H1 (cell line): Measurements from ENCODE around the gene SERPINB6. TPM values are rescaled to one million over a fixed set of nuclear protein-coding genes. Genes with fewer than 3 reads are reported as not detected.

Experiments used
- CTCF ChIA-PET: fragments of 300-600 bp; sonication (Branson Sonifier 250); formaldehyde crosslinking; loops from one replicate; lab custom pipeline; 2021; ENCODE audit not compliant: partially characterized antibody; lab: Charles Lee
- POLR2A ChIA-PET: fragments of 300-600 bp; sonication (Branson Sonifier 250); formaldehyde crosslinking; loops from one replicate; lab custom pipeline; 2021; ENCODE audit warnings: inconsistent platforms; ENCODE audit not compliant: partially characterized antibody; lab: Charles Lee
- DNase-seq, 2 experiments: peaks; one replicate each; pipeline versions ENCODE4 v3.0.0 to v3.0.0-alpha.2; 2010 to 2022; ENCODE audit warnings: low spot score in 2 of 2, low read depth in 1 of 2, mixed read lengths in 1 of 2
- FAIRE-seq: peaks from 2 replicates; lab custom pipeline; 2011; peaks lifted over from hg19 to GRCh38; lab: Jason Lieb, UNC
- H2AFZ ChIP-seq: 2 replicates; pipeline ENCODE4 v1.8.1; 2012; ENCODE audit warnings: low read length, inconsistent platforms
- H2AK5ac ChIP-seq: 2 replicates; pipeline ENCODE4 v1.6.1; 2013; ENCODE audit warnings: low read depth, low read length
- H2BK120ac ChIP-seq: replicated peaks from 2 replicates; pipeline ENCODE3; 2013; ENCODE audit warnings: low read depth, low read length, inconsistent platforms
- H2BK12ac ChIP-seq: 2 replicates; pipeline ENCODE4 v1.6.1; 2013; ENCODE audit warnings: low read depth, low read length
- H2BK15ac ChIP-seq: 2 replicates; pipeline ENCODE4 v1.6.1; 2013; ENCODE audit warnings: low read length
- H2BK20ac ChIP-seq: 2 replicates; pipeline ENCODE4 v1.6.1; 2013; ENCODE audit warnings: low read length
- H2BK5ac ChIP-seq: 2 replicates; pipeline ENCODE4 v1.6.1; 2013; ENCODE audit warnings: low read depth, low read length
- H3K14ac ChIP-seq: 2 replicates; pipeline ENCODE4 v1.6.1; 2013; ENCODE audit warnings: inconsistent platforms; ENCODE audit not compliant: insufficient read length
- H3K18ac ChIP-seq: 2 replicates; pipeline ENCODE4 v1.6.1; 2013; ENCODE audit warnings: low read length; ENCODE audit errors: extremely low read depth
- H3K23ac ChIP-seq: 2 replicates; pipeline ENCODE4 v1.6.1; 2013; ENCODE audit warnings: inconsistent platforms; ENCODE audit not compliant: insufficient read length
- H3K23me2 ChIP-seq: 2 replicates; pipeline ENCODE4 v1.6.1; 2013; ENCODE audit warnings: low read depth, low read length
- H3K27ac ChIP-seq: 2 replicates; pipeline ENCODE4 v1.6.1; 2011; ENCODE audit warnings: low read depth, low read length, inconsistent platforms
- H3K27me3 ChIP-seq, 4 experiments: replicated peaks in 1 of 4; 1 replicate in 1 of 4; 2 replicates in 3 of 4; pipeline versions ENCODE4 v1.6.1 to v1.8.1; 2011 to 2013; ENCODE audit warnings: low read length in 3 of 4, mild to moderate bottlenecking in 3 of 4, inconsistent platforms in 2 of 4, mixed read lengths in 2 of 4, moderate library complexity in 1 of 4; ENCODE audit not compliant: control insufficient read depth in 3 of 4, insufficient read depth in 3 of 4; ENCODE audit errors: extremely low read depth in 1 of 4
- H3K36me3 ChIP-seq, 4 experiments: 2 replicates each; pipeline versions ENCODE4 v1.6.1 to v1.8.1; 2011 to 2013; ENCODE audit warnings: mild to moderate bottlenecking in 4 of 4, low read length in 3 of 4, moderate library complexity in 2 of 4, control low read depth in 1 of 4, inconsistent platforms in 1 of 4; ENCODE audit not compliant: insufficient read depth in 4 of 4, control insufficient read depth in 2 of 4
- H3K4ac ChIP-seq: replicated peaks from 2 replicates; pipeline ENCODE3; 2013; ENCODE audit warnings: low read length, low read depth, mixed read lengths, inconsistent platforms; ENCODE audit not compliant: insufficient read length
- H3K4me1 ChIP-seq, 4 experiments: replicated peaks in 1 of 4; 1 replicate in 1 of 4; 2 replicates in 3 of 4; pipeline versions ENCODE4 v1.6.1 to v1.8.1; 2011 to 2013; ENCODE audit warnings: low read length in 3 of 4, inconsistent platforms in 2 of 4, mixed read lengths in 1 of 4; ENCODE audit not compliant: insufficient read depth in 4 of 4, control insufficient read depth in 3 of 4
- H3K4me2 ChIP-seq, 2 experiments: 2 replicates each; pipeline versions ENCODE4 v1.6.1 to v1.8.1; 2011 to 2013; ENCODE audit warnings: low read depth in 2 of 2, low read length in 2 of 2, control low read depth in 1 of 2, inconsistent platforms in 1 of 2, mild to moderate bottlenecking in 1 of 2; ENCODE audit not compliant: insufficient read depth in 1 of 2
- H3K4me3 ChIP-seq, 4 experiments: fragments of 200-600, 300-600 bp in 1 of 4; sonication (generic), shearing (Covaris generic), sonication (Bioruptor Twin) in 1 of 4; 2 replicates each; pipeline versions ENCODE4 v1.5.1 to v1.8.1; 2011 to 2016; ENCODE audit warnings: low read length in 4 of 4, low read depth in 3 of 4, control low read depth in 2 of 4, inconsistent platforms in 2 of 4, mild to moderate bottlenecking in 2 of 4, mixed read lengths in 1 of 4, moderate library complexity in 1 of 4; ENCODE audit not compliant: insufficient read depth in 2 of 4; ENCODE audit errors: extremely low read depth in 1 of 4
- H3K56ac ChIP-seq: replicated peaks from 2 replicates; pipeline ENCODE3; 2013; ENCODE audit warnings: low read depth, mild to moderate bottlenecking, mixed read lengths, low read length, inconsistent platforms; ENCODE audit not compliant: insufficient read length
- H3K79me1 ChIP-seq: 2 replicates; pipeline ENCODE4 v1.6.1; 2013; ENCODE audit warnings: low read depth, low read length, control low read depth
- H3K79me2 ChIP-seq, 2 experiments: 2 replicates each; pipeline versions ENCODE4 v1.6.1 to v1.8.1; 2012 to 2013; ENCODE audit warnings: low read length in 2 of 2, mild to moderate bottlenecking in 2 of 2, inconsistent platforms in 1 of 2; ENCODE audit not compliant: insufficient read depth in 2 of 2, control insufficient read depth in 1 of 2
- H3K9ac ChIP-seq, 4 experiments: replicated peaks in 1 of 4; 1 replicate in 1 of 4; 2 replicates in 3 of 4; pipeline versions ENCODE4 v1.6.1 to v1.8.1; 2011 to 2013; ENCODE audit warnings: low read depth in 3 of 4, low read length in 3 of 4, control low read depth in 2 of 4, mild to moderate bottlenecking in 2 of 4, moderate library complexity in 2 of 4, inconsistent platforms in 1 of 4; ENCODE audit errors: extremely low read depth in 1 of 4
- H3K9me3 ChIP-seq, 2 experiments: 2 replicates each; pipeline versions ENCODE4 v1.6.1 to v1.8.1; 2012 to 2013; ENCODE audit warnings: mild to moderate bottlenecking in 2 of 2, moderate library complexity in 2 of 2, control low read depth in 1 of 2, inconsistent platforms in 1 of 2, low read depth in 1 of 2, low read length in 1 of 2, mixed read lengths in 1 of 2; ENCODE audit not compliant: insufficient read depth in 2 of 2
- H4K20me1 ChIP-seq, 2 experiments: replicated peaks in 1 of 2; 2 replicates each; pipeline versions ENCODE3 to v1.8.1; 2011 to 2013; ENCODE audit warnings: inconsistent platforms in 2 of 2, low read length in 2 of 2, mild to moderate bottlenecking in 1 of 2; ENCODE audit not compliant: insufficient read depth in 2 of 2, control insufficient read depth in 1 of 2
- H4K5ac ChIP-seq: 2 replicates; pipeline ENCODE4 v1.6.1; 2013; ENCODE audit warnings: low read length, low read depth, mixed read lengths, inconsistent platforms; ENCODE audit not compliant: insufficient read length
- H4K8ac ChIP-seq: 2 replicates; pipeline ENCODE4 v1.8.0; 2013; ENCODE audit warnings: mild to moderate bottlenecking, moderate library complexity, low read length, inconsistent platforms; ENCODE audit not compliant: insufficient read depth; ENCODE audit errors: extremely low read depth
- H4K91ac ChIP-seq: replicated peaks from 2 replicates; pipeline ENCODE3; 2013; ENCODE audit warnings: low read length, mixed read lengths, inconsistent platforms; ENCODE audit not compliant: insufficient read length
- ATF2 ChIP-seq: IDR thresholded peaks from 2 replicates; pipeline ENCODE4 v1.6.1; 2012; ENCODE audit warnings: low read length, inconsistent platforms
- CEBPB ChIP-seq: IDR thresholded peaks from 2 replicates; pipeline ENCODE4 v1.6.1; 2012; ENCODE audit warnings: low read depth, low read length
- CHD2 ChIP-seq: IDR thresholded peaks from 2 replicates; pipeline ENCODE4 v1.6.1; 2012; ENCODE audit warnings: low read length, improper control_type of control experiment
- CTBP2 ChIP-seq: IDR thresholded peaks from 2 replicates; pipeline ENCODE4 v1.7.0; 2011; ENCODE audit warnings: borderline replicate concordance, mild to moderate bottlenecking, moderate library complexity, mixed read lengths, low read length; ENCODE audit not compliant: insufficient read depth, insufficient read length
- GTF2F1 ChIP-seq: IDR thresholded peaks from 2 replicates; pipeline ENCODE4 v1.6.1; 2012; ENCODE audit warnings: low read depth, low read length, improper control_type of control experiment, borderline replicate concordance
- NANOG ChIP-seq: IDR thresholded peaks from 2 replicates; pipeline ENCODE4 v1.6.1; 2011; ENCODE audit warnings: low read length, low read depth, mild to moderate bottlenecking, inconsistent platforms; ENCODE audit not compliant: insufficient read depth, poor library complexity, severe bottlenecking
- RFX5 ChIP-seq: IDR thresholded peaks from 2 replicates; pipeline ENCODE4 v1.6.1; 2011; ENCODE audit warnings: low read depth, low read length, improper control_type of control experiment, borderline replicate concordance
- RXRA ChIP-seq: IDR thresholded peaks from 2 replicates; pipeline ENCODE4 v1.6.1; 2011; ENCODE audit warnings: low read depth, mild to moderate bottlenecking, low read length, moderate library complexity; ENCODE audit not compliant: insufficient read depth
- SP2 ChIP-seq: IDR thresholded peaks from 2 replicates; pipeline ENCODE4 v1.6.1; 2012; ENCODE audit warnings: mild to moderate bottlenecking, low read length, inconsistent platforms
- TAF7 ChIP-seq: optimal IDR thresholded peaks from 2 replicates; pipeline ENCODE3; 2011; ENCODE audit warnings: low read depth, mild to moderate bottlenecking, inconsistent platforms, low read length, moderate library complexity, borderline replicate concordance
- TBP ChIP-seq: IDR thresholded peaks from 2 replicates; pipeline ENCODE4 v1.6.1; 2011; ENCODE audit warnings: low read depth, low read length, improper control_type of control experiment
- TCF12 ChIP-seq: IDR thresholded peaks from 2 replicates; pipeline ENCODE4 v1.6.1; 2011; ENCODE audit warnings: low read depth, mild to moderate bottlenecking, low read length
- WGBS, 2 experiments: shearing (Covaris generic) in 1 of 2; methylation state at CpG; one replicate each; pipeline versions ENCODE4 v1.1.6 to v1.1.7; 2013 to 2015; ENCODE audit warnings: low lambda C conversion rate in 2 of 2, mixed read lengths in 2 of 2, inconsistent platforms in 1 of 2, low coverage in 1 of 2, missing lambda C conversion rate in 1 of 2; ENCODE audit not compliant: insufficient replicate concordance in 2 of 2, insufficient coverage in 1 of 2, insufficient read length in 1 of 2; ENCODE audit errors: extremely low coverage in 1 of 2, missing lambda C conversion rate in 1 of 2; 5-methylcytosine and 5-hydroxymethylcytosine counted together
- polyA plus RNA-seq, 7 experiments: library from polyadenylated mRNA; depleted of rRNA in 3 of 7; stranded (reverse) in 5 of 7; unstranded in 2 of 7; fragments of >200 nt in 5 of 7; fragments of 200-250 nt in 2 of 7; gene quantifications; 1 replicate in 5 of 7; 2 replicates in 1 of 7; 4 replicates in 1 of 7; pipeline versions ENCODE4 v1.2.1 to v1.2.3, GENCODE V29; 2011 to 2013; ENCODE audit warnings: missing spikeins in 2 of 7, mixed read lengths in 2 of 7
- total RNA-seq: library from RNA; stranded (reverse); fragmentation: NEBNext Ultra II Directional; extraction: Animal tissue kit (Norgen Biotek cat#: 25700); gene quantifications from 2 replicates; pipeline ENCODE4 v1.2.1, GENCODE V29; 2021

The SERPINB6 gene
- total and polyA plus RNA-seq, 2 of the 8 experiments (the other 6 are each of a cell fraction or from before 2014, with no cell fraction given) = 27.2 to 29.4 TPM

DNA sequence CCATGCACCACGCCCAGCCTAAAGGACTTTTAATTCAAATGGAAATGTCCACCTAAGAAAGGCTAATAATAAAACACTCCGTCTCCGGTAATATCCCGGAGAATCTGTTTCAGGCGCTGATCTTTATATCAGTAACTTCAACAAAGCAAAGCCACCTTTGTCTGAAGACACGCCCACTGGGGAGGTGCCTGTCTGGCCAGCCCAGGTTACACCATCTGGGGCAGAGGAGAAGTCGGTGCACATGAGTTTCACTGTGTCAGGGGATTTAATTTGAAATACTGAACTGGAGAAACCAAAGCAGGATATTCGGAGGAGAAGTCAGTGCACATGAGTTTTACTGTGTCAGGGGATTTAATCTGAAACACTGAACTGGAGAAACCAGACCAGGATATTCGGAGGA is 9.4 kb downstream of the SERPINB6 start:
- ChIA-PET POLR2A (interaction anchor here (0.9 to 1.5 kb wide), 2 partner anchors 8 to 10 kb away, joined by 4 to 6 read pairs; partner anchors contain the start of gene SERPINB6), CTCF (interaction anchor here (0.6 to 2.0 kb wide), 3 partner anchors 9 to 1239 kb away, joined by 3 to 12 read pairs (median 6); no protein-coding TSS in a partner anchor)
- DNase-seq (no peak), FAIRE-seq (no peak)
- Histone ChIP-seq H3K4me1 (peaks cover 16 to 23% (median 20%) of the 10 kb centered on the region in 4 experiments), H3K56ac (no peak overlapping the region), H3K4ac (no peak overlapping the region), H3K23me2 (no peaks in the 10 kb centered on the region), H4K20me1 (no peaks in the 10 kb centered on the region), H3K27me3 (no peaks in the 10 kb centered on the region), H2BK15ac (no peak overlapping the region), H3K4me2 (peak overlapping the region in 1 of 2 experiments; percentile 22; a peak in 1 of 4 replicates), H3K9me3 (no peaks in the 10 kb centered on the region), H4K91ac (peak overlapping the region; percentile 71), H3K9ac (no peak overlapping the region), H2BK20ac (peak overlapping the region; percentile 40; the same call in 1 of the 2 replicates), H2AFZ (no peak overlapping the region), H3K18ac (peak overlapping the region; percentile 55; the same call in 1 of the 2 replicates), H2BK12ac (peak overlapping the region; percentile 41; the same call in 1 of the 2 replicates), H2AK5ac (0 out of 2 replicates have a peak overlapping the region, but pooled peaks have one; percentile 70), H3K36me3 (no peaks in the 10 kb centered on the region), H3K27ac (no peak overlapping the region), H4K5ac (no peak overlapping the region), H4K8ac (no peak overlapping the region), H3K79me1 (no peaks in the 10 kb centered on the region; the same call in 1 of the 2 replicates), H3K4me3 (no peak overlapping the region), H3K79me2 (no peaks in the 10 kb centered on the region), H2BK120ac (no peak overlapping the region), H2BK5ac (no peak overlapping the region), H3K14ac (no peak overlapping the region), H3K23ac (no peak overlapping the region)
- 81% methylated on average over 9 of the region's 9 CpGs; no CpG with 5 or more reads in 1 of the 2 experiments for WGBS, 2 experiments
- no peak for TF ChIP-seq GTF2F1
- no peak for TF ChIP-seq TAF7
- no peak for TF ChIP-seq RXRA
- TF ChIP-seq TCF12 = no peak
- TF ChIP-seq ATF2 = no peak
- TF ChIP-seq CTBP2 = no peak
- no peak for TF ChIP-seq SP2
- no peak for TF ChIP-seq NANOG
- TF ChIP-seq TBP = no peak
- TF ChIP-seq CHD2 = no peak
- TF ChIP-seq RFX5 = no peak
- TF ChIP-seq CEBPB = no peak
